Stimulated activated CD4-positive, alpha-beta T cell treated with anti-CD3 and anti-CD28 coated beads, Interleukin-15, amount 100 ng/mL, for 48 hours (primary cell): Measurements from ENCODE around the gene PDE6G.
"Not testable (repeated sequence)": the region's sequence is repeated elsewhere in the genome, so short reads cannot be mapped to it uniquely, and the experiment has no call there.

ENCODE experiments used
- DNase-seq, 2 donors: peaks; one replicate each; pipeline ENCODE4 v3.0.0-alpha.2; 2020; ENCODE audit warnings: low read depth in 2 of 2

Gene PDE6G

DNA sequence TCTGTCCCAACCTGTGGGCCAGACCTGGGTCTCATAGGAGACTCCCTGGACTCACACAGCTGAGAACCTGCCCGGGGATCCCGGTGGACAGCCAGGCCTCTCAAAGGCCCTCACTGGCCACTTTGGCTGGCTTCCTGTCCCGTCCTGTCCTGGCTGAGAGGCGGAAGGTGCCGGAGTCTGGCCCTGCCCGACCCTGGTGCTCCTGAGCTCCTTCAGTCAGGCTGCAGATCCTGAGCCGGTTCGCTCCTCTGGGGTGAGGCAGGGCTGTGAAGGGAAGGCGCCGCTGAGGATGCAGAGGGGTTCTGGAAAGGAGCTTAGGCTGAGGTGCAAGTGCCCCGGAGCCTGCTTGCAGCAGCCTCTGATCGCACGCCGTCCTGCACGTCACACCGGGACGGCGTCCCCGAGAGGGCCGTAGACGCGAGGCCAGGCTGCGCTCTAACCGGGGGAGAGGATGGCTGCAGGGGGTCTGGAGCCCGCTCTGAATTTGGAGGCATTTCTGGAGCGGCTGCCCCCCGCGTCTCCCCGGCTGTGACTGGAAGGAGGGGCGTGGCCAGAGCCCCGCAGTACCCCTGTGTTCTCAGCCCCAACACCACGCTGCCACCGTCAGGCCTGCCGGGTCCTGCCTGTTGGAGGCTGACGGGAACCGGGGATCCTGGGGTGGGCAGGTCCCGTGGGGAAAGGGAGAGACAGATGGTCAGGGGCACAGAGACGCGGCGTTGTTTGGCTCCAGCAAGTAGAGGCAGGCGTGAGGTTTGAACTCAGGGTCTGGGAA, 31.6 kb upstream of the PDE6G start:
- no peak for DNase-seq

GRCh38 chr17:81686614-81687013, 30.3 kb upstream of the PDE6G start:
- DNase-seq, result no peak

DNA sequence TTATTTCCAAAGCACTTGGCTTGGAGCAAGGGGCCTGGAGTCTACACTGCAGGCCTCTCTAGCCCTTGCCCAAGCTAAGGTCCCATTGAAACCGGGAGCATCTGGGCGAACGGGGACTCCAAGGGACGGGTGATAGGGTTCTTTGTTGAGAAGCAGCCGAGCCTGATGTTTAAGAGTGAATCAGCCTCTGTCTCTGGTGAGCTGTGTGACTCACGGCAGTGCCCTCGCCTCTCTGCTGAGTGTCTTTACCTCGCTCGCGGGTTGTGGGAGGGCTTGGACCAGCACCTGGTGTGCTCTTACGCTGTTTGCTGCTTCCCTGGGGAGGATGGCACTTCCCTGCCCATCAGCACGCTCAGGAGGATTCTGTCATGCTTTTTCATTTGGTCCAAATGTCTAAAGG, 28.8 kb upstream of the PDE6G start:
- DNase-seq, result peak; percentile 42 to 58

- no peak for DNase-seq
Measured at GRCh38 chr17:81684442-81684911, 28.1 kb upstream of the PDE6G start.

DNA sequence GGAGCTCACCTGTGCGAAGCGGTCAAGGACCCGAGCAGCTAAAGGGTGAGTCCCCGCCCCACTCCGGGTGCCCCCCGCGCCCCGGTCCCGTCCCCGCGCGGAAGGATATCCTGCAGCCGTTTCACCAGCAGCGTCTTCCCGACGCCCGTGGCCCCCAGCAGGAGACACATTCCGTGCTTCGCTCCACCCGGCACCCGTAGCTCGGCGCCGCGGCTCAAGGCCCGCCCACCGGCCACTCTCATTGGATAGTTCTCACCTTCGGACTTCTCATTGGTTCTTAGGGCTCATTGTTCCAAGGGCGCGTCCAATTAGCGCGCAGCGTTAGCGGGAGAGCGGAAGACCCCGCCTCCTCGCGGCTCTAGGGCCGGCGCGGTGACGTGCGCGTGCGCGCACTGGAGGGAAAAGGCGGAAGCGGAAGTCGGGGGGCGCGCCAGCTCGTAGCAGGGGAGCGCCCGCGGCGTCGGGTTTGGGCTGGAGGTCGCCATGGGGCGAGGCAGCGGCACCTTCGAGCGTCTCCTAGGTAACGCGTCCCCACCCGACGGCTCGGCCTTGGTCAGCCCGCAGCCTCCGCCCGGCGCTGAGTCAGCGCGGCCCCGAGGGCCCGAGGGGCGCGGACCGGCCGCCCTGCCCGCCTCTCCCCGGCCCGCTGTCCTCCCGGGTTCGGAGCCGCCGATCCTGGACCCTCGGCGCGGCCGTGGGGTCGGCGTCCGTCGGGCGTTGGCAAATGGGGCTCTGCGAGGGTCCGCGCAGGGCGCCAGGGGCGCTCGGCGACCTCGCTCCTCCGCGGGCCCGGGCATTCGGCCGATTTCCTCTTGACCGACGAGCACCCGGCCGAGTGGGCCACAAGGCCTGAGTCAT, 27.5 kb upstream of the PDE6G start, which contains the start of the genes ARL16 and HGS:
Gene ARL16, minus strand, starts transcription at position 214 of the 858 bp plus-strand sequence. Its CDS starts 44 bp downstream, at position 170.
Gene HGS, plus strand, starts transcription at position 428 of the 858 bp plus-strand sequence. Its CDS starts 56 bp downstream, at position 484.
- DNase-seq, result peak; percentile 95 to 97

DNA sequence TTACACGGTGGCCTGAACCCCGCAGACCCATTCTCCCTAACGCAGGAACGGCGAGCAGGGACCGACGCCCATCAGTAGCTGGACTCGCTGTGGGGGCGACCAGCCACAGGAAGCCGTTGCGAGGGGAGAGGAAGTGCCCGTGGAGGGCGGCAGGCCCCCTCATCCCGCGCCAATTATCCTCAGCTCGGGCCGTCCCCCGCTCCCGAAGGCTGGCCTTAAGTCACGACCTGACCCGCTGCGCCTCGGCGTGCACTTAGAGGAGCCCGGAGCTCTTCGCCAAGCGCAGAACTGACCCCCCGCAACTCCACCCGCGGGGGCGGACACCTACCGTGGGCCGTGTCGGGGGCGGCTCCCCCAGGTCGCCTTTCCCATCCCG, 26.9 kb upstream of the PDE6G start:
- DNase-seq, result no peak

DNA sequence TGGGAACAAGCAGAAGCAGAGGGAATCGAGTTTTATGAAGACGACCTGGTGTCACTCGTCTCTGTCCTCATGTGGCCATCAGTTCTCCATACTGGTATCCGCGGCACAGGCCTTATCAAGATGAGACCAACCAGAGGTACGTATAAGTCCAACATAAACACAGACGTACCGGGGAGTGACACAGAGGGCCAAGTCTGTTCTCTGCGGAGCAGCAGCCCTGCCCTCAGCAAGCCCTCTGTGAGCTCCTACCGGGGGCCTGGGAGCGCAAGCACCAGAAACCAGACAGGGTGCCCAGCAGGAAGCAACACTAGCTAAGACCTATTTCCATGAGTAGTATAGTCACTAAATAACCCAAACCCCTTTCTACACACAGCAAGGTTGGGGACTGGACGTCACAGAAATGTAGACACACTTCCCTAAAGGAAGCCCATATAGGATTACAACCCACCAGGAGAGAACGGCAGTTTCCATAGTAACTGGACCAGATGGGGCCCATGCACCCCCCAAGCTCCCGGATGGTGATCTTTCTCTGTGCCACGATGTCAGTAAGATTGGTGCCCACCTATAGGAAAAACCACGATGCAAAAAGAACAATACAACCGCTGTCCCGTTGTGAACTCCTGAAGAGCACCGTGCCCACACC, 26.3 kb upstream of the PDE6G start:
- no peak for DNase-seq

- DNase-seq, result no peak
Measured at GRCh38 chr17:81681672-81682071, 25.3 kb upstream of the PDE6G start.

- DNase-seq, result no peak
Measured at GRCh38 chr17:81680150-81680549, 23.8 kb upstream of the PDE6G start.

- DNase-seq, result no peak
Measured at GRCh38 chr17:81676906-81677305, 20.6 kb upstream of the PDE6G start.

GRCh38 chr17:81675515-81676221, 19.3 kb upstream of the PDE6G start:
- DNase-seq, result not testable (repeated sequence)

DNA sequence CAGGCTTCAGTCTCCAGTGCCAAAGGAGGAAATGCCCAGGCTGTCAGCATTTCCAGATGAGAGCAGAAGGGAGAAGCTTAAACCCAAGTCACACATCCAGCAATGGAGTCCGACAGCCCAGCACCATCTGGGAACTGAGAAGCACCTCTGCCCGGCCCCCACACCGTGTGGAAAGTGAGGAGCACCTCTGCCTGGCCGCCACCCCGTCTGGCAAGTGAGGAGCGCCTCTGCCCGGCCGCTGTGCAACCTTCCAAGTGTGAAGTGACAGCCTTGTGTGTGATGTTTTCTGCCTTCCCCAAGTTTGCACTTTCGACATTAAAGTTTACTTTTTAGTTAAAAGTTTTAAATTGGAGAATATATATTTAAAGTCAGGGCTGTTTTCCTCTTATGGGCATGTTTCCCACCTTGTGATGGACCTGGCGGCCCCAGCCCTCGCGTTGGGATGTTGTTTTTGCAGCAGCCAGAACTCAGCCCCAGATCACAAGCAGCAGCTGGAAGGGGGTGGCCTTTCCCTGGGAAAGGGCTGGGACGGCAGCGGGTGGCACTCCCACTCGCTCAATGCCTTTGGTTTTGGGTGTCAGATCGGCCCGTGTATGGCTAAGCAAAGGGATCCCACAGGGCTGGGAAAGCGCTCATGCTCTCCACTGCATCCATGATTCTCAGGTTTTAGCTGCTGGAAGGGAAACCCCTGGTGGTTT, 17.4 kb upstream of the PDE6G start:
- no peak for DNase-seq

GRCh38 chr17:81672954-81673353, 16.6 kb upstream of the PDE6G start:
- no peak for DNase-seq

GRCh38 chr17:81672504-81672903, 16.2 kb upstream of the PDE6G start:
- no peak for DNase-seq

DNA sequence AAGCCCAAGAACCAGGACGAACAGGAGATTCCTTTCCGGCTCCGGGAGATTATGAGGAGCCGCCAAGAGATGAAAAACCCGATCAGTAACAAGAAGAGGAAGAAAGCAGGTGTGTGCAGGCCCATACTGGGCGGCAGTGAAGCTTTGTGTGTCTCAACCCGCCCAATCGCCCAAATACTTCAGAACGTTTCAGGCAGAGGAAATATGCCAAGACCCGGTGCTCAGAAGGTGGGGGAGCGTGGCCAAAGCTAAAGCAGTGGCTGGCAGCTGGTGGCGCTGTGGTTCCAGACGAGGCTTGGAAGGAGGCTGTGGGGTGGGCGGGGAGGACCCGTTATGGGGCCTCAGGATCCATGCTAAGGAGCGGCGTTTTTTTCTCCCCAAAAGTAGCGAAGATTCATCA, 11.4 kb upstream of the PDE6G start:
- no peak for DNase-seq

DNA sequence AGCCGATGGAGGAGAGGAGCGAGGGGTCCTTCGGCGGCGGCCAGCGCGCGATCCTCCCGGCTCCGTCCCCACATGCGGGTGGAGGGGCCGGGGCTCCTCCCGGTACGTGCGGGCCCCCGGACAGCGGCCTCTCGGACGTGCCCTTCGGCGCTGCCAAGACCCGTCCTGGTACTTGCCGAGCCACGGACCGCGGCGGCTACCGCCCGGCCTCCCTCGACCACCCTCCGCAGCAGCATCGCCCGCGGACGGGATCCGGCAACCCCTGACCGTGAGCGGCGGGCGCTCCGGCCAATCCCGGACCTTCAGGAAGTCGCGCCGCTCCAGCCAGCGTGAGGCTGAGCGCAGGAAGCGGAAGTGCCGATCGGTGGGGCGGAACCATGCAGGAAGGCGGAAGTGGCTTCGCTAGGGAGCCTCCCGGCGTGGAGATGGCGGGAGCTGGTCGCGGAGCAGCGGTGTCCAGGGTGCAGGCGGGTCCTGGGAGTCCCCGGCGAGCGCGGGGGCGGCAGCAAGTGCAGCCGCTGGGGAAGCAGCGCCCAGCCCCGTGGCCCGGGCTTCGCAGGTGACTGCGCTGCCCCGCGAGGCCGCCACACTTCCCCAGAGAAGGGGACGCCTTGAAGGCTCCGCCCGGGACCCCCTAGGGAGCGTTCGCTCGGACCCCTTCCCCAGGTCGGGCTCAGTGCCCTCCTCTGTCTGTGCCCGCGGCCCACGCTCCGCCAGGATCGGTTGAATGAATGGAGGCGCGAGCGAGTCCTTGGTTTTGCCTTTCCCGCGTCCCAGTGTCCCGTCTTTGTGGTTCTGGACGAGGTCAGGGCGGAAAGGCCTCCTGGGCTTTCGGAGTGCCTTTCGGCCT, 10.2 kb upstream of the PDE6G start, which contains the start of the genes CCDC137 and OXLD1:
Gene CCDC137, plus strand, starts transcription at position 396 of the 850 bp plus-strand sequence. Its CDS starts 30 bp downstream, at position 426.
Gene OXLD1, minus strand, starts transcription at position 264 of the 850 bp plus-strand sequence. Its CDS starts 28 bp downstream, at position 236.
- peak; percentile 89 to 94 for DNase-seq

DNA sequence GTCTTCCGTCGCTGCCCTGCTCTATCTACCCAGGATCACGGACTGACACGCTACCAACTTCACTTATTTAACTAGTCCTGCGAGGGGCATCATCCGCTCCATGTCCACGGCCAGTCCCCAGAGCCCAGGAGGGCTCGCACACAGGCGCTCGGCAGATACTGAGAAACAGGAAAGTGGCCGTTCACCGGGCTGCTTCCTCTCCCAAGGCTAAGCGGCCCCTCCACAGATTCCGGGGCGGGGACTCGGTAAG, 9.7 kb upstream of the PDE6G start:
- DNase-seq, result no peak

GRCh38 chr17:81665205-81666091, 9.1 kb upstream of the PDE6G start:
- DNase-seq, result peak; percentile 55 to 56

- no peak for DNase-seq
Measured at GRCh38 chr17:81664051-81664470, 7.7 kb upstream of the PDE6G start.
